SU-DHL-6 (cell line): ENCODE results near the gene PHACTR2.

Experiments
- H2AFZ ChIP-seq: fragments of 200-600 bp; sonication (generic); 2 replicates; pipeline ENCODE4 v1.6.1; 2014; ENCODE audit warnings: low read depth, mild to moderate bottlenecking, moderate library complexity, mixed read lengths, antibody characterized with exemption, low read length; ENCODE audit not compliant: severe bottlenecking
- H3F3A ChIP-seq: fragments of 200-600 bp; shearing (Covaris generic); 2 replicates; pipeline ENCODE4 v1.6.0; 2016; ENCODE audit warnings: antibody characterized with exemption, mild to moderate bottlenecking; ENCODE audit not compliant: insufficient read depth
- H3K27ac ChIP-seq: fragments of 200-600 bp; sonication (generic); 2 replicates; pipeline ENCODE4 v1.5.1; 2016; ENCODE audit warnings: low read depth, mild to moderate bottlenecking, low read length, moderate library complexity, mixed read lengths
- H3K27me3 ChIP-seq: fragments of 200-600 bp; sonication (generic), shearing (Covaris generic); 2 replicates; pipeline ENCODE4 v1.6.0; 2014; ENCODE audit warnings: mild to moderate bottlenecking, low read length
- H3K36me3 ChIP-seq: fragments of 200-600 bp; sonication (generic); 2 replicates; pipeline ENCODE4 v1.6.1; 2014; ENCODE audit warnings: mild to moderate bottlenecking, low read length, mixed read lengths
- H3K4me2 ChIP-seq: fragments of 300-600, 200-600 bp; shearing (Covaris generic), sonication (generic); 2 replicates; pipeline ENCODE4 v1.6.0; 2014; ENCODE audit warnings: low read length, low read depth, mild to moderate bottlenecking; ENCODE audit not compliant: poor library complexity, severe bottlenecking
- H3K4me3 ChIP-seq: fragments of 200-600 bp; sonication (generic); 2 replicates; pipeline ENCODE4 v1.5.1; 2014; ENCODE audit warnings: antibody characterized with exemption, low read length, mild to moderate bottlenecking, mixed read lengths; ENCODE audit not compliant: insufficient read depth, poor library complexity, severe bottlenecking
- H3K79me2 ChIP-seq: fragments of 200-600 bp; sonication (generic); 2 replicates; pipeline ENCODE4 v1.6.1; 2014; ENCODE audit warnings: mild to moderate bottlenecking, low read length, moderate library complexity; ENCODE audit not compliant: insufficient read depth
- H3K9ac ChIP-seq: fragments of 200-600 bp; sonication (generic); 2 replicates; pipeline ENCODE4 v1.7.0; 2014; ENCODE audit warnings: mild to moderate bottlenecking, low read length
- H3K9me2 ChIP-seq: fragments of 200-600 bp; sonication (generic); replicated peaks from 2 replicates; pipeline ENCODE4 v1.6.1; 2014; ENCODE audit warnings: low read length; ENCODE audit not compliant: insufficient read depth
- H3K9me3 ChIP-seq: fragments of 200-600 bp; sonication (generic); 2 replicates; pipeline ENCODE4 v1.6.1; 2014; ENCODE audit warnings: low read length, mixed read lengths; ENCODE audit not compliant: insufficient read depth
- H4K20me1 ChIP-seq: fragments of 200-600 bp; sonication (generic); 2 replicates; pipeline ENCODE4 v1.6.1; 2014; ENCODE audit warnings: low read depth, mild to moderate bottlenecking, antibody characterized with exemption, low read length, moderate library complexity, mixed read lengths
- CTCF ChIP-seq: fragments of 200-600 bp; sonication (generic); IDR thresholded peaks from one replicate; pipeline ENCODE4 v1.5.1; 2017; ENCODE audit warnings: antibody characterized with exemption, mild to moderate bottlenecking, low read length, moderate library complexity; ENCODE audit not compliant: insufficient read depth, poor library complexity, severe bottlenecking
- EZH2phosphoT487 ChIP-seq: fragments of 200-600 bp; sonication (generic), shearing (Covaris generic); conservative IDR thresholded peaks from 2 replicates; pipeline ENCODE4 v1.6.1; 2018; ENCODE audit warnings: mild to moderate bottlenecking, antibody characterized with exemption, low read length, moderate library complexity, mixed read lengths

The PHACTR2 gene

GRCh38 chr6:143739341-143739851 lies 61.6 kb downstream of the PHACTR2 start:
- Histone ChIP-seq H3K4me3 (no peak overlapping the region), H3K27ac (no peak overlapping the region)
- TF ChIP-seq CTCF (no peak), EZH2phosphoT487 (no peak)

GRCh38 chr6:143740213-143740612 lies 62.4 kb downstream of the PHACTR2 start:
- Histone ChIP-seq H3K4me2 (no peak overlapping the region), H3K9me2 (no peaks in the 10 kb centered on the region), H2AFZ (no peak overlapping the region), H3K36me3 (no peaks in the 10 kb centered on the region), H3K27ac (no peak overlapping the region), H3K79me2 (no peaks in the 10 kb centered on the region), H4K20me1 (no peaks in the 10 kb centered on the region), H3K9me3 (no peaks in the 10 kb centered on the region), H3K27me3 (no peaks in the 10 kb centered on the region), H3K4me3 (no peak overlapping the region), H3K9ac (no peak overlapping the region), H3F3A (no peaks in the 10 kb centered on the region)
- no peak for TF ChIP-seq EZH2phosphoT487
- TF ChIP-seq CTCF: no peak

More at GRCh38 chr6:143739341-143739851, 61.6 kb downstream of the PHACTR2 start:
- Histone ChIP-seq H3K36me3 (no peaks in the 10 kb centered on the region), H3K9me2 (no peaks in the 10 kb centered on the region), H4K20me1 (no peaks in the 10 kb centered on the region), H3K9ac (no peak overlapping the region), H3F3A (no peaks in the 10 kb centered on the region), H3K79me2 (no peaks in the 10 kb centered on the region), H3K27me3 (no peaks in the 10 kb centered on the region), H2AFZ (no peak overlapping the region), H3K9me3 (no peaks in the 10 kb centered on the region), H3K4me2 (no peak overlapping the region)

GRCh38 chr6:143741480-143741879 lies 63.7 kb downstream of the PHACTR2 start:
- no peaks in the 10 kb centered on the region for H3K79me2 ChIP-seq
- H3K9me2 ChIP-seq: no peaks in the 10 kb centered on the region
- no peak overlapping the region for H3K4me2 ChIP-seq
- H3K27me3 ChIP-seq: no peaks in the 10 kb centered on the region
- no peak overlapping the region for H3K4me3 ChIP-seq
- H3K36me3 ChIP-seq: no peaks in the 10 kb centered on the region
- H3K9me3 ChIP-seq: no peaks in the 10 kb centered on the region
- H3F3A ChIP-seq: no peaks in the 10 kb centered on the region
- no peaks in the 10 kb centered on the region for H4K20me1 ChIP-seq
- H2AFZ ChIP-seq: no peak overlapping the region
- H3K9ac ChIP-seq: no peak overlapping the region
- H3K27ac ChIP-seq: no peak overlapping the region
- no peak for TF ChIP-seq EZH2phosphoT487
- no peak for TF ChIP-seq CTCF
